Measurements from ENCODE around the gene MMP24.

DNA sequence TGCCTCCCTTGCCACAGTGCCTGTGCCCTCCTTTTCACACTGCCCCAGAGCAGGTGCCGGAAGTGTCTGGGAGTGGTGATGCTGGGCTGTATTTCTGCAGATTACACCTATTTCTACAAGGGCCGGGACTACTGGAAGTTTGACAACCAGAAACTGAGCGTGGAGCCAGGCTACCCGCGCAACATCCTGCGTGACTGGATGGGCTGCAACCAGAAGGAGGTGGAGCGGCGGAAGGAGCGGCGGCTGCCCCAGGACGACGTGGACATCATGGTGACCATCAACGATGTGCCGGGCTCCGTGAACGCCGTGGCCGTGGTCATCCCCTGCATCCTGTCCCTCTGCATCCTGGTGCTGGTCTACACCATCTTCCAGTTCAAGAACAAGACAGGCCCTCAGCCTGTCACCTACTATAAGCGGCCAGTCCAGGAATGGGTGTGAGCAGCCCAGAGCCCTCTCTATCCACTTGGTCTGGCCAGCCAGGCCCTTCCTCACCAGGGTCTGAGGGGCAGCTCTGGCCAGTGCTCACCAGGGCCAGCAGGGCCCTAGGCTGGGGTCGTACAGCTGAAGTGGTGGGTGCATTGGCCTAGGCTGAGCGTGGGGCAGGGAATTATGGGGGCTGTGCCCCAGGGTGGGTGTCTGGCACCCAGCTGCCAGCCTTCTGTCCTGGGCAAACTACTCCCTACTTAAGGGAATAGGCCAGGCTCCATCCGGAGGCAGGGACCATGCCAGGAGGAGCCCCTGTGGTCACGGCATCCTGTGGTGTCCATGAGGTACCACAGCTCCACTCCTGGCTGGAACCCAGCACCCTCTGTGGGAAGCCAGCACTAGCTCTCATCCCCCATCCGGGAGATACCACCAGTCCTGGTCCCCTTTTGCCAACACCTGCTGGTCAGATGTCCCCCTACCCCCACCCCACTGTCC lies 47.9 kb downstream of the MMP24 start:
- TF ChIP-seq HDAC6 (IDR thresholded peaks at IDR 0.05; ENCODE audit: low read depth, low read length) (no peak), SNRNP70 (IDR thresholded peaks at IDR 0.05; ENCODE audit: low read depth, low read length) (no peak), CTCF (CRISPR knock-in tag; IDR thresholded peaks at IDR 0.05) (no peak), BRCA1 (CRISPR knock-in tag; IDR thresholded peaks at IDR 0.05) (no peak), TBP (CRISPR knock-in tag; IDR thresholded peaks at IDR 0.05) (no peak), GTF2F1 (IDR thresholded peaks at IDR 0.05; ENCODE audit: low read length) (no peak), SIN3A (IDR thresholded peaks at IDR 0.05; ENCODE audit: borderline replicate concordance, low read depth, low read length) (no peak), POLR2A (IDR thresholded peaks at IDR 0.05; ENCODE audit: insufficient read depth in 1 of 2, low read depth in 2 of 2, low read length in 2 of 2) (peak; percentile 15 to 28; a peak in 3 of 4 replicates), MIER3 (CRISPR knock-in tag; IDR thresholded peaks at IDR 0.05; ENCODE audit: borderline replicate concordance) (no peak), HDAC2 (CRISPR knock-in tag; IDR thresholded peaks at IDR 0.05) (no peak)
- TF ChIP-seq, protein P1, sequence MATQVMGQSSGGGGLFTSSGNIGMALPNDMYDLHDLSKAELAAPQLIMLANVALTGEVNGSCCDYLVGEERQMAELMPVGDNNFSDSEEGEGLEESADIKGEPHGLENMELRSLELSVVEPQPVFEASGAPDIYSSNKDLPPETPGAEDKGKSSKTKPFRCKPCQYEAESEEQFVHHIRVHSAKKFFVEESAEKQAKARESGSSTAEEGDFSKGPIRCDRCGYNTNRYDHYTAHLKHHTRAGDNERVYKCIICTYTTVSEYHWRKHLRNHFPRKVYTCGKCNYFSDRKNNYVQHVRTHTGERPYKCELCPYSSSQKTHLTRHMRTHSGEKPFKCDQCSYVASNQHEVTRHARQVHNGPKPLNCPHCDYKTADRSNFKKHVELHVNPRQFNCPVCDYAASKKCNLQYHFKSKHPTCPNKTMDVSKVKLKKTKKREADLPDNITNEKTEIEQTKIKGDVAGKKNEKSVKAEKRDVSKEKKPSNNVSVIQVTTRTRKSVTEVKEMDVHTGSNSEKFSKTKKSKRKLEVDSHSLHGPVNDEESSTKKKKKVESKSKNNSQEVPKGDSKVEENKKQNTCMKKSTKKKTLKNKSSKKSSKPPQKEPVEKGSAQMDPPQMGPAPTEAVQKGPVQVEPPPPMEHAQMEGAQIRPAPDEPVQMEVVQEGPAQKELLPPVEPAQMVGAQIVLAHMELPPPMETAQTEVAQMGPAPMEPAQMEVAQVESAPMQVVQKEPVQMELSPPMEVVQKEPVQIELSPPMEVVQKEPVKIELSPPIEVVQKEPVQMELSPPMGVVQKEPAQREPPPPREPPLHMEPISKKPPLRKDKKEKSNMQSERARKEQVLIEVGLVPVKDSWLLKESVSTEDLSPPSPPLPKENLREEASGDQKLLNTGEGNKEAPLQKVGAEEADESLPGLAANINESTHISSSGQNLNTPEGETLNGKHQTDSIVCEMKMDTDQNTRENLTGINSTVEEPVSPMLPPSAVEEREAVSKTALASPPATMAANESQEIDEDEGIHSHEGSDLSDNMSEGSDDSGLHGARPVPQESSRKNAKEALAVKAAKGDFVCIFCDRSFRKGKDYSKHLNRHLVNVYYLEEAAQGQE (IDR thresholded peaks at IDR 0.05; ENCODE audit: borderline replicate concordance in 1 of 2, low read depth in 1 of 2, low read length in 2 of 2), result no peak

Measured in HepG2 (cell line).